PC-9 (cell line): ENCODE data around the gene MYO18A. TPM values are rescaled to one million over a fixed set of nuclear protein-coding genes. Genes with fewer than 3 reads are reported as not detected.

ENCODE experiments used
- BruUV-seq: library from RNA; stranded (reverse); fragments of 400-500 nt; replicated peaks from 2 replicates; lab custom pipeline; 2021; lab: Mats Ljungman, UMichigan
- CTCF ChIA-PET: fragments of 300-600 bp; sonication (Branson Sonifier 250); formaldehyde crosslinking; loops from one replicate; lab custom pipeline; 2022; ENCODE audit warnings: antibody characterized with exemption; lab: Charles Lee
- POLR2A ChIA-PET: fragments of 300-600 bp; sonication (Branson Sonifier 250); formaldehyde crosslinking; loops from one replicate; lab custom pipeline; 2022; ENCODE audit warnings: antibody characterized with exemption; ENCODE audit not compliant: unreplicated experiment; lab: Charles Lee
- DNase-seq, 2 experiments: peaks; one replicate each; pipeline versions ENCODE4 v3.0.0 to v3.0.0-alpha.2; 2015 to 2022; ENCODE audit warnings: mixed read lengths in 1 of 2
- H2AFZ ChIP-seq: fragments of 200-600 bp; sonication (generic); 2 replicates; pipeline ENCODE4 v1.8.1; 2017; ENCODE audit warnings: antibody characterized with exemption
- H3F3A ChIP-seq: fragments of 200-600 bp; sonication (generic); 2 replicates; pipeline ENCODE4 v1.8.1; 2017; ENCODE audit warnings: antibody characterized with exemption, mild to moderate bottlenecking, low read depth; ENCODE audit not compliant: insufficient read depth
- H3K27ac ChIP-seq: fragments of 200-600 bp; sonication (generic); 2 replicates; pipeline ENCODE4 v1.6.1; 2016; ENCODE audit warnings: mixed run types
- H3K27me3 ChIP-seq: fragments of 200-600 bp; sonication (generic); 2 replicates; pipeline ENCODE4 v1.6.1; 2016; ENCODE audit warnings: low read depth, mixed run types; ENCODE audit not compliant: insufficient read depth
- H3K36me3 ChIP-seq: fragments of 200-600 bp; sonication (generic); 2 replicates; pipeline ENCODE4 v1.6.1; 2016; ENCODE audit warnings: low read depth, mixed run types
- H3K4me1 ChIP-seq: fragments of 200-600 bp; sonication (generic); replicated peaks from 2 replicates; pipeline ENCODE4 v1.6.1; 2016; ENCODE audit warnings: mixed run types; ENCODE audit not compliant: insufficient read depth
- H3K4me2 ChIP-seq: fragments of 200-600 bp; sonication (generic); 2 replicates; pipeline ENCODE4 v1.6.1; 2017; ENCODE audit warnings: mixed run types
- H3K4me3 ChIP-seq: fragments of 200-600 bp; sonication (generic); 2 replicates; pipeline ENCODE4 v1.6.1; 2016; ENCODE audit warnings: mixed run types
- H3K79me2 ChIP-seq: fragments of 200-600 bp; sonication (generic); 2 replicates; pipeline ENCODE4 v1.6.1; 2017; ENCODE audit warnings: low read depth, mixed run types
- H3K9me2 ChIP-seq: fragments of 200-600 bp; sonication (generic); 2 replicates; pipeline ENCODE4 v1.8.1; 2017; ENCODE audit warnings: mild to moderate bottlenecking; ENCODE audit not compliant: insufficient read depth
- H3K9me3 ChIP-seq: fragments of 200-600 bp; sonication (generic); 2 replicates; pipeline ENCODE4 v1.8.1; 2016; ENCODE audit warnings: low read depth; ENCODE audit not compliant: insufficient read depth
- H4K20me1 ChIP-seq: fragments of 200-600 bp; sonication (generic); 2 replicates; pipeline ENCODE4 v1.8.1; 2017; ENCODE audit not compliant: insufficient read depth
- CTCF ChIP-seq: fragments of 200-600 bp; sonication (generic); conservative IDR thresholded peaks from 2 replicates; pipeline ENCODE4 v1.6.1; 2017; ENCODE audit warnings: mixed run types, antibody characterized with exemption, mild to moderate bottlenecking, moderate library complexity
- EZH2 ChIP-seq: fragments of 200-600 bp; sonication (generic); IDR thresholded peaks from 2 replicates; pipeline ENCODE4 v1.8.0; 2017; ENCODE audit warnings: antibody characterized with exemption, low read depth
- intact Hi-C: fragments of 100-400 bp; cut with micrococcal nuclease; formaldehyde crosslinking; loops from one replicate; pipeline ENCODE4 v1.10.0; 2022; ENCODE audit not compliant: unreplicated experiment
- total RNA-seq: library from RNA; stranded (reverse); gene quantifications from 2 replicates; pipeline ENCODE4 v1.2.3, GENCODE V29; 2021

The MYO18A gene
- total RNA-seq, 1 experiment from 2014 or later, result 150 TPM

- H3F3A ChIP-seq, result no peaks in the 10 kb centered on the region
- H3K36me3 ChIP-seq, result no peaks in the 10 kb centered on the region
- H3K27ac ChIP-seq, result no peak overlapping the region
- no peak overlapping the region for H2AFZ ChIP-seq
- H3K79me2 ChIP-seq, result no peaks in the 10 kb centered on the region
- DNase-seq, result no peak
- H3K9me3 ChIP-seq, result peaks cover 10% of the 10 kb centered on the region; the same call in 1 of the 2 replicates
- H3K9me2 ChIP-seq, result no peaks in the 10 kb centered on the region
- BruUV-seq, result no TSS peak
- intact Hi-C loops, result no loop called here
- H3K4me3 ChIP-seq, result no peak overlapping the region
- peaks cover 100% of the 10 kb centered on the region for H3K27me3 ChIP-seq
- TF ChIP-seq EZH2 (no peak), CTCF (no peak)
- no peaks in the 10 kb centered on the region for H3K4me1 ChIP-seq
- H4K20me1 ChIP-seq, result no peaks in the 10 kb centered on the region
- H3K4me2 ChIP-seq, result no peak overlapping the region
- ChIA-PET POLR2A (no interaction called here), CTCF (interaction anchor here (0.7 kb wide), 1 partner anchor 108 kb away, joined by 10 read pairs; no protein-coding TSS in a partner anchor)
Measured at GRCh38 chr17:29032013-29032856, 148.0 kb downstream of the MYO18A start.

DNA sequence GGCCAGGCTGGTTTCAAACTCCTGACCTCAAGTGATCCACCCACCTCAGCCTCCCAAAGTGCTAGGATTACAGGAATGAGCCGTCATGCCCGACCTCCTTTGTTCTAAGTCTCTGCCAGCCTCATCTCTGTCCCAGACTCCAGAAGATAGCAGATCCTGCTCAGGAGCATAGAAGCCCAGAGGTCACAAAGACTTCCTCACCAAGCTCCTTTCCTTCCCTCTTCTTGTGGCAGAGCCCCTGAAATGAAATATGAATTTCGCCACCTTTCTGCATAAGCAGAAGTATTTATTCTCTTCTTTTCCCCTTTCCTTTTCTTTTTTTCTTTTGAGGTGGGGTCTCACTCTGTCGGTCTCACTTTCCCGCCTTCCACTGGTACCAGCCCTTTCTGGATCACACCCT, 148.7 kb downstream of the MYO18A start:
- no peaks in the 10 kb centered on the region for H3K9me2 ChIP-seq
- no peak for DNase-seq
- no peaks in the 10 kb centered on the region for H4K20me1 ChIP-seq
- intact Hi-C loops, result no loop called here
- TF ChIP-seq CTCF (no peak), EZH2 (no peak)
- ChIA-PET POLR2A (no interaction called here), CTCF (interaction anchor here (0.7 kb wide), 1 partner anchor 109 kb away, joined by 10 read pairs; no protein-coding TSS in a partner anchor)
- no peak overlapping the region for H3K4me2 ChIP-seq
- BruUV-seq, result no TSS peak
- no peak overlapping the region for H3K4me3 ChIP-seq
- H3K4me1 ChIP-seq, result no peaks in the 10 kb centered on the region
- H3K79me2 ChIP-seq, result no peaks in the 10 kb centered on the region
- no peaks in the 10 kb centered on the region for H3K36me3 ChIP-seq
- no peak overlapping the region for H3K27ac ChIP-seq
- no peaks in the 10 kb centered on the region for H3F3A ChIP-seq
- peaks cover 10% of the 10 kb centered on the region; the same call in 1 of the 2 replicates for H3K9me3 ChIP-seq
- no peak overlapping the region for H2AFZ ChIP-seq
- peaks cover 99% of the 10 kb centered on the region for H3K27me3 ChIP-seq

GRCh38 chr17:29024316-29024952, 155.8 kb downstream of the MYO18A start:
- TF ChIP-seq EZH2 (no peak), CTCF (no peak)
- intact Hi-C loops, result no loop called here
- Histone ChIP-seq H3K4me2 (no peak overlapping the region), H3K36me3 (no peaks in the 10 kb centered on the region), H3K4me3 (no peak overlapping the region), H3K27ac (no peak overlapping the region), H3K4me1 (no peaks in the 10 kb centered on the region), H3K9me3 (no peaks in the 10 kb centered on the region), H3K9me2 (no peaks in the 10 kb centered on the region), H3F3A (no peaks in the 10 kb centered on the region), H4K20me1 (no peaks in the 10 kb centered on the region; the same call in 1 of the 2 replicates), H2AFZ (no peak overlapping the region), H3K79me2 (no peaks in the 10 kb centered on the region), H3K27me3 (peaks cover 95% of the 10 kb centered on the region)
- BruUV-seq, result no TSS peak
- DNase-seq, result no peak
- ChIA-PET POLR2A (no interaction called here), CTCF (no interaction called here)
